CD4-positive, alpha-beta memory T cell (primary cell): ENCODE measurements around the gene SEPTIN7. TPM values are rescaled to one million over a fixed set of nuclear protein-coding genes. Genes with fewer than 3 reads are reported as not detected.
A peak's percentile ranks its signal among the peaks of the same experiment; 100 is the strongest.

Experiments
- CTCF ChIA-PET: fragments of 350-600 bp; sonication (Branson Sonifier 250); formaldehyde crosslinking; loops from one replicate; lab custom pipeline; 2021; ENCODE audit warnings: inconsistent platforms; ENCODE audit not compliant: partially characterized antibody; lab: Charles Lee
- POLR2A ChIA-PET: fragments of 350-600 bp; sonication (Branson Sonifier 250); formaldehyde crosslinking; loops from one replicate; lab custom pipeline; 2021; ENCODE audit not compliant: partially characterized antibody; lab: Charles Lee
- DNase-seq, 5 donors: peaks; one replicate each; pipeline versions ENCODE4 v3.0.0 to v3.0.0-alpha.2; 2020 to 2022; ENCODE audit warnings: mixed read lengths in 1 of 5
- H3K27ac ChIP-seq: one replicate; pipeline ENCODE4 v1.7.0; 2013; ENCODE audit warnings: low read depth, low read length
- H3K27me3 ChIP-seq: 2 replicates; pipeline ENCODE4 v1.7.0; 2013; ENCODE audit warnings: mild to moderate bottlenecking, low read length, moderate library complexity; ENCODE audit not compliant: insufficient read depth
- H3K36me3 ChIP-seq: 2 replicates; pipeline ENCODE4 v1.7.0; 2013; ENCODE audit warnings: mild to moderate bottlenecking, low read length, moderate library complexity; ENCODE audit not compliant: insufficient read depth
- H3K4me1 ChIP-seq: 2 replicates; pipeline ENCODE4 v1.7.0; 2013; ENCODE audit warnings: mild to moderate bottlenecking, low read length, moderate library complexity; ENCODE audit not compliant: insufficient read depth
- H3K4me3 ChIP-seq, 2 donors: one replicate each; pipeline ENCODE4 v1.7.0; 2013; ENCODE audit warnings: low read length in 2 of 2, mild to moderate bottlenecking in 1 of 2
- H3K9me3 ChIP-seq, 2 donors: one replicate each; pipeline ENCODE4 v1.7.0; 2013; ENCODE audit warnings: low read length in 2 of 2, control low read depth in 1 of 2; ENCODE audit not compliant: control insufficient read depth in 1 of 2
- H3K27ac Mint-ChIP-seq, 7 donors: one replicate each; pipeline ENCODE4 v1.8.0; 2020 to 2021; ENCODE audit warnings: mixed read lengths in 7 of 7, mild to moderate bottlenecking in 6 of 7, inconsistent platforms in 3 of 7, moderate library complexity in 3 of 7
- H3K27me3 Mint-ChIP-seq, 2 donors: one replicate each; pipeline ENCODE4 v1.8.0; 2020 to 2021; ENCODE audit warnings: mixed read lengths in 2 of 2
- H3K36me3 Mint-ChIP-seq, 2 donors: one replicate each; pipeline ENCODE4 v1.8.0; 2020 to 2021; ENCODE audit warnings: mixed read lengths in 2 of 2, inconsistent platforms in 1 of 2, mild to moderate bottlenecking in 1 of 2
- H3K4me1 Mint-ChIP-seq, 4 donors: one replicate each; pipeline ENCODE4 v1.8.0; 2020 to 2021; ENCODE audit warnings: mixed read lengths in 4 of 4, mild to moderate bottlenecking in 1 of 4
- H3K4me3 Mint-ChIP-seq, 8 donors: one replicate each; pipeline ENCODE4 v1.8.0; 2020 to 2021; ENCODE audit warnings: mixed read lengths in 8 of 8, mild to moderate bottlenecking in 7 of 8, moderate library complexity in 6 of 8, inconsistent platforms in 3 of 8
- H3K9me3 Mint-ChIP-seq, 8 donors: one replicate each; pipeline ENCODE4 v1.8.0; 2020 to 2021; ENCODE audit warnings: mixed read lengths in 8 of 8, mild to moderate bottlenecking in 5 of 8, inconsistent platforms in 3 of 8, moderate library complexity in 1 of 8
- intact Hi-C: fragments of 100-400 bp; cut with micrococcal nuclease; formaldehyde crosslinking; loops from one replicate; pipeline ENCODE4 v1.15.1; 2023
- polyA plus RNA-seq, 2 donors: library from polyadenylated mRNA; unstranded; fragments of 300-500 nt; fragmentation: Illumina TruSeq; gene quantifications; one replicate each; pipeline ENCODE4 v1.2.3, GENCODE V29; 2021
- total RNA-seq, 2 experiments: library from RNA; stranded (reverse); gene quantifications; one replicate each; pipeline ENCODE4 v1.2.3, GENCODE V29; 2021

The SEPTIN7 gene
- total and polyA plus RNA-seq, 4 experiments from 2014 or later: 197 to 662 (median 390) TPM

DNA sequence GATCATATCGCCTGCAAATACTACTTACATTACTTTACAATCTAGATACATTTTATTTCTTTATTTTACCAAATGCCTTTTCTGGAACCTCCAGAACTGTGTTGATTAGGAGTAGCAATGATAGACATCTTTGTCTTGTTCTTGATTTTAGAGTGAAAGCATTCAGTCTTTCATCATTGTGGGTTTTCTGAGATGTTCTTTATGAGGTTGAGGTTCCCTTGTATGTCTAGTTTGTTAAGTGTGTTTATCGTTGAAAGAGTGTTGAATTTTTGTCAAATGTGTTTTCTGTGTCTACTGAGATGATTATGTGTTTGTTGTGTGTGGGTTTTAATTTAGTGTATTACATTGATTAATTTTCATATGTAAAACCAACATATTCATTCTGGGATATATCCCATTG is 17.1 kb downstream of the SEPTIN7 start:
- no peak overlapping the region for H3K4me3 ChIP-seq
- no peaks in the 10 kb centered on the region for H3K36me3 ChIP-seq
- Mint-ChIP-seq H3K27ac (peak overlapping the region in 2 of 7 donors; percentile 50 to 61), H3K36me3 (peaks cover 58 to 67% of the 10 kb centered on the region in 2 donors), H3K9me3 (peaks cover 5 to 47% (median 26%) of the 10 kb centered on the region in 8 donors), H3K4me3 (peak overlapping the region in 7 of 8 donors; percentile 23 to 77 (median 43)), H3K4me1 (peaks cover 67 to 80% (median 74%) of the 10 kb centered on the region in 4 donors), H3K27me3 (no peaks in the 10 kb centered on the region)
- ChIA-PET POLR2A (no interaction called here), CTCF (no interaction called here)
- H3K4me1 ChIP-seq: peaks cover 50% of the 10 kb centered on the region
- H3K9me3 ChIP-seq: no peaks in the 10 kb centered on the region
- intact Hi-C loops: loop anchor here (5.0 kb wide), 1 partner anchor 44 kb away; no protein-coding TSS in a partner anchor
- H3K27ac ChIP-seq: no peak overlapping the region
- H3K27me3 ChIP-seq: no peaks in the 10 kb centered on the region
- no peak for DNase-seq

DNA sequence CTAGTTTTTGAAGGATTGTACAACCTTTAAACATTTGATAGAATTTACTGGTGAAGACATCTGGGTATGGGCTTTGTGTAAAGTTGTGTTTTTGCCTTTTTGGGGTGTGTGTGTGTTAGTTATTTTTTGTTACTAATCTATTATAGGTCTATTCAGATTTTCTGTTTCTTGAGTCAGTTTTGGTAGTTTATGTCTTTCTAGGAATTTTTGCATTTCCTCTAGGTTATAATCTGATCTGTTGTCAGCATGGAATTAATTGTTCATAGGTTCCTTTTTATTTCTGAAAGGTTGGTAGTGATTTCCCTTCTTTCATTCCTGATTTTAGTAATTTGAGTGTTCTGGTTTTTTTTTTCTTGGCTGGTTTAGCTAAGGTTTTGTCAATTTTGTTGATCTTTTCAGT is 17.7 kb downstream of the SEPTIN7 start:
- Mint-ChIP-seq H3K27ac (peak overlapping the region in 2 of 7 donors; percentile 3 to 5), H3K27me3 (no peaks in the 10 kb centered on the region)

DNA sequence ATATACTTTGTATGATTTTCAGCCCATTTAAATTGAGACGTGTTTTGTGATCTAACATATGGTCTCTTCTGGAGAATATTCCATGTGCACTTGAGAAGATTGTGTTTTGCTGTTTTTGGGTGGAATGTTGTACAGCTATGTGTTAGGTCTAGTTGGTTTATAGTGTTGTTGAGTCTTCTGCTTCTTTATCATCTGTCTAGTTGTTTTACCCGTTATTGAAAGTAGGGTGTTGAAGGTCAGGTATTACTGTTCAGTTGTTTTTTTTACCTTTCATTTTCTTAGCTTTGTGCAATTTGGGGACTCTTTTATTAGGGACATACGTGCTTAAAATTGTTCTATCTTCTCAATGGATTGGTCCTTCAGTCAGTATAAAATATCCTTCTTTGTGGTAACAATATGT is 18.5 kb downstream of the SEPTIN7 start:
- H3K4me1 Mint-ChIP-seq: peaks cover 59 to 68% (median 63%) of the 10 kb centered on the region in 4 donors
- peak overlapping the region in 5 of 8 donors; percentile 37 to 77 (median 55) for H3K4me3 Mint-ChIP-seq
- no peak overlapping the region for H3K27ac ChIP-seq
- peaks cover 53% of the 10 kb centered on the region for H3K4me1 ChIP-seq
- H3K36me3 ChIP-seq: no peaks in the 10 kb centered on the region
- CTCF ChIA-PET: interaction anchor here (1.2 kb wide), 1 partner anchor 17 kb away, joined by 3 read pairs; no protein-coding TSS in a partner anchor
- H3K9me3 Mint-ChIP-seq: peaks cover 5 to 50% (median 24%) of the 10 kb centered on the region in 8 donors
- POLR2A ChIA-PET: interaction anchor here (0.9 to 1.4 kb wide), 3 partner anchors 14 to 124 kb away, joined by 3 read pairs; partner anchors contain the start of gene HERPUD2
- H3K27ac Mint-ChIP-seq: peak overlapping the region in 2 of 7 donors; percentile 8 to 75
- intact Hi-C loops: loop anchor here (5.0 kb wide), 1 partner anchor 43 kb away; no protein-coding TSS in a partner anchor
- no peaks in the 10 kb centered on the region for H3K27me3 Mint-ChIP-seq
- H3K36me3 Mint-ChIP-seq: peaks cover 60 to 65% of the 10 kb centered on the region in 2 donors
- DNase-seq: no peak
- no peaks in the 10 kb centered on the region for H3K27me3 ChIP-seq
- H3K4me3 ChIP-seq: no peak overlapping the region
- H3K9me3 ChIP-seq: no peaks in the 10 kb centered on the region

More for the DNA sequence above, 17.7 kb downstream of the SEPTIN7 start:
- peaks cover 50% of the 10 kb centered on the region for H3K4me1 ChIP-seq
- H3K4me3 ChIP-seq: no peak overlapping the region
- H3K27ac ChIP-seq: no peak overlapping the region
- H3K9me3 ChIP-seq: no peaks in the 10 kb centered on the region
- H3K4me1 Mint-ChIP-seq: peaks cover 63 to 76% (median 69%) of the 10 kb centered on the region in 4 donors
- H3K36me3 ChIP-seq: no peaks in the 10 kb centered on the region
- no peak for DNase-seq
- intact Hi-C loops: loop anchor here (5.0 kb wide), 1 partner anchor 44 kb away; no protein-coding TSS in a partner anchor
- ChIA-PET POLR2A (interaction anchor here (1.1 kb wide), 1 partner anchor 16 kb away, joined by 3 read pairs; no protein-coding TSS in a partner anchor), CTCF (no interaction called here)
- H3K9me3 Mint-ChIP-seq: peaks cover 5 to 50% (median 24%) of the 10 kb centered on the region in 8 donors
- H3K4me3 Mint-ChIP-seq: peak overlapping the region in 7 of 8 donors; percentile 23 to 77 (median 55)
- H3K27me3 ChIP-seq: no peaks in the 10 kb centered on the region
- H3K36me3 Mint-ChIP-seq: peaks cover 61 to 67% of the 10 kb centered on the region in 2 donors

DNA sequence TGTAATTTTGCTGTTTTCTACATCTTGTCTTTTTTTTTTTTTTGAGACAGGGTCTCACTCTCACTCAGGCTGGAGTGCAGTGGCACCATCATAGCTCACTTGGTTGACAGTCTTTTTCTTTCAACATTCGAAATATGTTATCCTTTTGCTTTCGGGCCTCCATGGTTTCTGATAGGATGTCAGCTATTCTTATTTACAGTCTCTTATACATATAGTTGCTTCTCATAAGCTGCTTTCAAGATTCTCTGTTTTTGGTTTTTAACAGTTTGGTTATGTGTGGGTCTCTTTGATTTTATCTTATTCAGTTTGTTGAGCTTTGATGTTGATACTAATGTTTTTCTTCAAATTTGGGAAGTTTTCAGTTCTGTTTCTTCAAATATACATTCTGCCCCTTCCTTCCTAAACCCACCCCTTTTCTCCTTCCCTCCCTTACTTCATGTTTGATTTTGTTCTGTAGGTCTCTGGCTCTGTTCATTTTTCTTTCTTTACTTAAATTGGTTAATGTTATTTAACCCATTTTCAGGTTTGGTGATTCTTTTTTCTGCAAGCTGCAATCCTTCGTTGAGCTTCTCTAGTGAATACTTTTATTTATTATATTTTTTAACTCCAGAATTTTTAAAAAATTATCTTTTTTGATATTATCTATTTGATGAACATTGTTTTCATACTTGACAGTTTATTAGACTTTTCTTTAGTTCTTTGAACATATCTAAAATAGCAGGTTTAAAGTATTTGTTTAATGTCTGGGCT is 19.3 kb downstream of the SEPTIN7 start:
- H3K4me1 Mint-ChIP-seq: peaks cover 57 to 61% (median 58%) of the 10 kb centered on the region in 4 donors
- H3K27me3 ChIP-seq: no peaks in the 10 kb centered on the region
- no peaks in the 10 kb centered on the region for H3K27me3 Mint-ChIP-seq
- H3K36me3 ChIP-seq: no peaks in the 10 kb centered on the region
- H3K36me3 Mint-ChIP-seq: peaks cover 55 to 60% of the 10 kb centered on the region in 2 donors
- peaks cover 5 to 50% (median 23%) of the 10 kb centered on the region in 8 donors for H3K9me3 Mint-ChIP-seq
- intact Hi-C loops: loop anchor here (5.0 kb wide), 1 partner anchor 42 kb away; no protein-coding TSS in a partner anchor
- H3K4me3 ChIP-seq: no peak overlapping the region
- H3K9me3 ChIP-seq: no peaks in the 10 kb centered on the region
- ChIA-PET POLR2A (interaction anchor here (0.9 to 2.7 kb wide), 3 partner anchors 15 to 125 kb away, joined by 3 to 16 read pairs (median 3); partner anchors contain the start of genes HERPUD2 and SEPTIN7), CTCF (interaction anchor here (1.0 to 1.2 kb wide), 2 partner anchors 18 to 21 kb away, joined by 3 to 4 read pairs; no protein-coding TSS in a partner anchor)
- H3K27ac Mint-ChIP-seq: peak overlapping the region in 3 of 7 donors; percentile 11 to 75 (median 13)
- peak overlapping the region in 5 of 8 donors; percentile 15 to 64 (median 55) for H3K4me3 Mint-ChIP-seq
- H3K27ac ChIP-seq: no peak overlapping the region
- peaks cover 60% of the 10 kb centered on the region for H3K4me1 ChIP-seq
- DNase-seq: no peak

DNA sequence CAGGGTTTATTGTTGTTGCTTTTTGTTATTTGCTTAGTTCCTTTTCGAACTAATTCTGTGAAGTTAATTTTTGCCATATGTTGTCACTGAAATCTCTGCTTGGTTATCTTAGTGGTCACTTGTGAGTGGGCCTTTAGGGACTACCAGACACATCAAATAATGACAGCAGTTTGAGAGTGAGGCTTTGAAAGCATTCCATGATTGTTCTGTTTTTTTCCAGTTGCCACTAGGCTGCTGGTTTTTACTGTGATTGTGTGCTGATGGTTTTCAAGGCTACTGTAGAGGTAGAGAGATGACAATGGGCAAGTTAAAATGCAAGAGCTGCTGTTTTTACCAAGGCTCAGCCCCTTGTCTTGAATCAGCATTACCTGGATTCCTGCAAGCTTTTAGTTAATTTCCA is 20.0 kb downstream of the SEPTIN7 start:
- Mint-ChIP-seq H3K4me3 (peak overlapping the region in 1 of 8 donors; percentile 46), H3K27ac (no peak overlapping the region), H3K4me1 (peaks cover 51 to 55% (median 51%) of the 10 kb centered on the region in 4 donors), H3K9me3 (peaks cover 5 to 50% (median 23%) of the 10 kb centered on the region in 8 donors), H3K27me3 (no peaks in the 10 kb centered on the region), H3K36me3 (peaks cover 52 to 53% of the 10 kb centered on the region in 2 donors)
- Histone ChIP-seq H3K27me3 (no peaks in the 10 kb centered on the region), H3K36me3 (no peaks in the 10 kb centered on the region), H3K4me1 (peaks cover 64% of the 10 kb centered on the region), H3K4me3 (no peak overlapping the region), H3K27ac (no peak overlapping the region), H3K9me3 (no peaks in the 10 kb centered on the region)
- DNase-seq: no peak
- ChIA-PET POLR2A (interaction anchor here (1.4 to 2.7 kb wide), 2 partner anchors 15 to 19 kb away, joined by 3 to 16 read pairs; partner anchors contain the start of gene SEPTIN7), CTCF (interaction anchor here (1.0 kb wide), 1 partner anchor 20 kb away, joined by 4 read pairs; no protein-coding TSS in a partner anchor)
- intact Hi-C loops: no loop called here

DNA sequence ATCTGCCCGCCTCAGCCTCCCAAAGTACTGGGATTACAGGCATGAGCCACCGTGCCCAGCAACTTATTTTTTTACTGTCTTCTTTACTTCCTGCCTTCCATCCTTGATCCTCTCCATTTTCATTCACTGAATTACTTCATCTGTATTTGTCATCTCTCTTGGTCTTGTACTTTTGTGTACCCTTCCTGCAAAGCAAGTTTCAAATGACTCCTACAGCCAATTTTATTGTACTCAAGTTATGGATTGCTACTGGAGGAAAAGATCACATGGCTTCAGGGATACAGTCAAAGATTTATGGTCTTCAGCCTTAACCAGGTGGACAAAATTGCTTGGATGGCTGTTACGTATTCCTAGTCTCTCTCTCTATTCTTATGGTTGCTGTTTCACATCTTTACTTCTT is 22.6 kb downstream of the SEPTIN7 start:
- H3K4me3 ChIP-seq: no peak overlapping the region

More for the DNA sequence above, 22.6 kb downstream of the SEPTIN7 start:
- intact Hi-C loops: no loop called here
- ChIA-PET CTCF (no interaction called here), POLR2A (no interaction called here)
- Histone ChIP-seq H3K36me3 (no peaks in the 10 kb centered on the region), H3K27ac (no peak overlapping the region), H3K4me1 (peaks cover 55% of the 10 kb centered on the region), H3K9me3 (no peaks in the 10 kb centered on the region), H3K27me3 (no peaks in the 10 kb centered on the region)
- peaks cover 35% of the 10 kb centered on the region in 2 donors for H3K36me3 Mint-ChIP-seq
- H3K27me3 Mint-ChIP-seq: no peaks in the 10 kb centered on the region
- peaks cover 0 to 34% (median 17%) of the 10 kb centered on the region in 8 donors for H3K9me3 Mint-ChIP-seq
- peak overlapping the region in 2 of 7 donors; percentile 6 to 68 for H3K27ac Mint-ChIP-seq
- DNase-seq: no peak
- peaks cover 32 to 38% (median 35%) of the 10 kb centered on the region in 4 donors for H3K4me1 Mint-ChIP-seq
- peak overlapping the region in 2 of 8 donors; percentile 30 to 50 for H3K4me3 Mint-ChIP-seq
